ES-I3 (cell line): Measurements from ENCODE around the gene CALN1.

Source experiments
- H3K36me3 ChIP-seq: 2 replicates; pipeline ENCODE4 v1.6.1; 2013; ENCODE audit warnings: mild to moderate bottlenecking, low read length, control low read depth, moderate library complexity; ENCODE audit not compliant: insufficient read depth
- H3K4me1 ChIP-seq: 2 replicates; pipeline ENCODE4 v1.6.1; 2013; ENCODE audit warnings: mild to moderate bottlenecking, control low read depth, low read length; ENCODE audit not compliant: insufficient read depth
- H3K9ac ChIP-seq: 2 replicates; pipeline ENCODE4 v1.6.1; 2013; ENCODE audit warnings: low read depth, mild to moderate bottlenecking, low read length, moderate library complexity
- H3K9me3 ChIP-seq: 2 replicates; pipeline ENCODE4 v1.6.1; 2013; ENCODE audit warnings: mild to moderate bottlenecking, low read length, moderate library complexity; ENCODE audit not compliant: control insufficient read depth, insufficient read depth

The CALN1 gene

GRCh38 chr7:71883415-71883814 lies 528.7 kb downstream of the CALN1 start:
- Histone ChIP-seq H3K9me3 (no peaks in the 10 kb centered on the region), H3K9ac (no peak overlapping the region), H3K36me3 (no peaks in the 10 kb centered on the region), H3K4me1 (no peaks in the 10 kb centered on the region; the same call in 1 of the 2 replicates)

DNA sequence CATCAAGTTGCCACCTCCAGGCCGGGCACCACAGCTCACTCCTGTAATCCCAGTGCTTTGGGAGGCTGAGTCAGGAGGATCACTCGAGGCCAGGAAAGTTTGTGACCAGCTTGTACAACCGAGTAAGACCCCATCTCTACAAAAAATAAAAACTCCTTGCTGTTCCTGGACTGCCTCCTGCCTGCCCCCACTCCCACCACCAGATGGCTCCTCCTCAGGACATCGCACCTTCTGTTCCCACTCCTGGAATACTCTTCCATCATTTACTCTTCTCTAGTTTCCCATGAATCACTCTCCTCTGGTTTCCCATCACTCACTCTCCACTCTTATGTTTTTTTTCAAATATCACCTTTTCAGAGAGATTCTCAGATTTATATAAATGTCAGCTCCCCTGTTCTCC lies 540.7 kb downstream of the CALN1 start:
- H3K36me3 ChIP-seq, result no peaks in the 10 kb centered on the region
- no peak overlapping the region for H3K9ac ChIP-seq
- H3K4me1 ChIP-seq, result no peaks in the 10 kb centered on the region
- H3K9me3 ChIP-seq, result no peaks in the 10 kb centered on the region

GRCh38 chr7:71870812-71871211 lies 541.3 kb downstream of the CALN1 start:
- H3K9ac ChIP-seq, result no peak overlapping the region

DNA sequence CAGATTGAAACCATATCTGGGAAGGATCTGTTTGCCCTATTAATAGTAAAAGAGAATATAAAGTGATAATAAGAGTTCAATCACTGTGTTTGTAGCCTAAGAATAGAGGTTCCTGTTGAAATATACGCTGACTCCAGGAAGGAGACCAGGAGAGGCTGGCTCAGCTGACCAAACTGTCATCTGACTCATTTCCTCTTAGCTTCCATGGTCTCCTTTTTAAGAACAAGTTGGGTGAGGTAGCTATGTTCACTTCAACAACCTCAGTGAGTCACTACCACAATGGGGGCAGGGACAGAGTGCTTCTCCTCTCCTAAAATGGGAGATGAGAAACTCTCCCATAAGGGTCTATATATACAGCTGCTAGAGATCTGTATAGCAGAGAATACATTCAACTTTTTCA lies 543.3 kb downstream of the CALN1 start:
- no peak overlapping the region for H3K9ac ChIP-seq
- no peaks in the 10 kb centered on the region for H3K36me3 ChIP-seq
- H3K4me1 ChIP-seq, result no peaks in the 10 kb centered on the region
- no peaks in the 10 kb centered on the region for H3K9me3 ChIP-seq

More at GRCh38 chr7:71870812-71871211, 541.3 kb downstream of the CALN1 start:
- H3K4me1 ChIP-seq, result no peaks in the 10 kb centered on the region
- no peaks in the 10 kb centered on the region for H3K36me3 ChIP-seq
- no peaks in the 10 kb centered on the region for H3K9me3 ChIP-seq

DNA sequence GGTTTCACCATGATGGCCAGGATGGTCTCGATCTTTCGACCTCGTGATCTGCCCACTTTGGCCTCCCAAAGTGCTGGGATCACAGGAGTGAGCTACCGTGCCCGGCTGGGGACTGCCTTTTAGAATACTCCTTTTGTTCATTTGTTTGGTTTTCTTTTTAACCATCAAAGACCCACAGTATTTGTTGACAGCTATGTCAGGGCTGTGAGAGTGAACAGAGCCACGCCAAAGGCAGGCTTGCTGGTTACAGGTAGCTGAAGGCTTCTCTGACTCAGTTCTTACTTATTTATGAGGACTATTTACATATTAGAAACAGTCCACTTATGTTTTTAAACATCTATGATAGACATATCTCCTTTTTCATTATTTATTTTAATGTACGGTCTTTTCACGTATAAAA lies 544.5 kb downstream of the CALN1 start:
- H3K9ac ChIP-seq, result no peak overlapping the region
- H3K36me3 ChIP-seq, result no peaks in the 10 kb centered on the region
- H3K9me3 ChIP-seq, result no peaks in the 10 kb centered on the region
- H3K4me1 ChIP-seq, result no peaks in the 10 kb centered on the region

- H3K36me3 ChIP-seq, result no peaks in the 10 kb centered on the region
- no peak overlapping the region for H3K9ac ChIP-seq
- H3K4me1 ChIP-seq, result no peaks in the 10 kb centered on the region
Measured at GRCh38 chr7:71865172-71865571, 547.0 kb downstream of the CALN1 start.

DNA sequence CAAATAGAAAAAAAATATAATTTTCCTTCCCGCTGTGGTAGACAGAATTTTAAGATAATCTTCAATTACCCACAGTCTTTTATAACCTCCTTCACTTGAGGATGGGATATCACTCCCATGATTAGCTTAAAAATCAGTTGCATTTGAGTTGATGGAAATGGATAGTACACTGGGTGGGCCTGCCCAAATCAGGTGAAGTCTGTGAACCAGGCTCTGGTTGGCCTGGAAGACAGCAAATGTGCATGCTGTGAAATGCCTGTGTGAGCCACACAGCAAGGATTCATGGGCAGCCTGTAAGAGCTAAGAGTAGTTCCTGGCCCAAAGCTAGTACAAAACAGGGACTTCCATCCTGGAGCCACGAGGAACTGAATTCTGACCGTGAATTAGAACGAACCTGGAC lies 548.0 kb downstream of the CALN1 start:
- H3K36me3 ChIP-seq, result no peaks in the 10 kb centered on the region
- no peaks in the 10 kb centered on the region for H3K9me3 ChIP-seq
- H3K9ac ChIP-seq, result no peak overlapping the region
- H3K4me1 ChIP-seq, result no peaks in the 10 kb centered on the region

More at GRCh38 chr7:71865172-71865571, 547.0 kb downstream of the CALN1 start:
- H3K9me3 ChIP-seq, result no peaks in the 10 kb centered on the region

- Histone ChIP-seq H3K36me3 (no peaks in the 10 kb centered on the region), H3K9me3 (no peaks in the 10 kb centered on the region), H3K9ac (no peak overlapping the region), H3K4me1 (no peaks in the 10 kb centered on the region)
Measured at GRCh38 chr7:71860572-71860971, 551.6 kb downstream of the CALN1 start.

DNA sequence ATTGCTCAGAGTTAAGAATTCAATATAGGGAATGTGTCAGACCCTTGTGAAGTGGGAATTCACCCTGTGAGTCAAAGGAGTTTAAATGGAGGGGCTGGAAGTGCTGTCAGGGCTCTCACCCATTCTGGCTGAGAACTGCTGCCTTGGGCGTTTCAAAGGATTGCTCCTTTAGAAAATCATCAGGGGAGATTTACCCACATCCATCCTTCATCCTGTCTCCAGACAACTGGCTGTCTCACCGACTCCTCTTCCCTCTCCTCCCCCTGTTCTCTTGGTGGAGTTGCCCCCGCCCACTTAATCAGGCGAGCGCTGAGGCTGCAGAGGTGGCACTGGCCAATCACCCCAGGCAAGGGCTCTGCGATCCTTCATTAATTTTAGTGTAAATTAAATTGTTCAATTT lies 554.8 kb downstream of the CALN1 start:
- Histone ChIP-seq H3K9ac (no peak overlapping the region), H3K9me3 (no peaks in the 10 kb centered on the region), H3K4me1 (no peaks in the 10 kb centered on the region), H3K36me3 (no peaks in the 10 kb centered on the region)

DNA sequence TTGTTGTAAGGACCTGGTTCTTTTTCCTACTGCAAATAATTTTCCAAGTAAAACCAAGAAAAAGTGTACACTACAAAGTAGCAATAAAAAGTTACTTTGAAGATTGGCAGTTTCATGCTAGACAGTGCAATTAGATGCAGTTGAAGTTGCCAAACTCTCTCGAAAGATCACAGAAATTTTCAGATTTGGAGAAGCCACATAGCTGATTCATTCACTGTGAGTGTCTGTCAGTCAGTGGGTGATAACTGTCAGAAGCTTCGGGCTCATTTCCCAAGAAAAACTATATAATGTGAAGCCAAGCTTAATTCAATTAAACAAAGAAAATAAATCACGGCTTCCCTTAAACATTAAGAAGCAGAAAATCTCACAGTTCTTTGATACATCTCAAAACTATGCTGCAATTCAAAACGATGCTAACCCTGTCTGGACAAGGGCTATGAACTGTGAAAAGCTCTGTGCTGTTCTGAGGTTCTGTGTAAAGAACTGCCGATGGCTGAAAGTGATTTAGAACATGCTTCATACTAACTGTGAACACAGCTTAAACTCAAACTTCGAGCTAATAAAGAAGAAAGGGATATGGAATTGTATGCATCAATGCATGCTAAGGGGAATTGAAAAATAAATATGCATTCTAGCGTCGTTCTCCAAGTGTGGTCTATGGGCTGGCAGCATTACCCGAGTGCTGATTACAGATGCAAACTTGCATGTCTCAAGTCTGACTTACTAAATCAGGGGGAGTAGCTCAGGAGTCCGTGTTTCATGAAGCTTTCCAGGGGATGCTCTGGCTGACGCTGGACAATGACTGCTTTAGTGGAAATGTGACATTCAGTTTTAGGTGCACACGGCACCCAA lies 557.4 kb downstream of the CALN1 start:
- H3K4me1 ChIP-seq, result no peaks in the 10 kb centered on the region

GRCh38 chr7:71851776-71852498 lies 560.2 kb downstream of the CALN1 start:
- H3K36me3 ChIP-seq, result no peaks in the 10 kb centered on the region
- H3K9ac ChIP-seq, result no peak overlapping the region
- no peaks in the 10 kb centered on the region for H3K4me1 ChIP-seq
- peaks cover 3% of the 10 kb centered on the region; the same call in 1 of the 2 replicates for H3K9me3 ChIP-seq

More for the DNA sequence above, 557.4 kb downstream of the CALN1 start:
- Histone ChIP-seq H3K36me3 (no peaks in the 10 kb centered on the region), H3K9me3 (no peaks in the 10 kb centered on the region), H3K9ac (no peak overlapping the region)

- no peaks in the 10 kb centered on the region for H3K36me3 ChIP-seq
- H3K9ac ChIP-seq, result no peak overlapping the region
- no peaks in the 10 kb centered on the region for H3K4me1 ChIP-seq
- H3K9me3 ChIP-seq, result peaks cover 3% of the 10 kb centered on the region; the same call in 1 of the 2 replicates
Measured at GRCh38 chr7:71846160-71846559, 566.0 kb downstream of the CALN1 start.

DNA sequence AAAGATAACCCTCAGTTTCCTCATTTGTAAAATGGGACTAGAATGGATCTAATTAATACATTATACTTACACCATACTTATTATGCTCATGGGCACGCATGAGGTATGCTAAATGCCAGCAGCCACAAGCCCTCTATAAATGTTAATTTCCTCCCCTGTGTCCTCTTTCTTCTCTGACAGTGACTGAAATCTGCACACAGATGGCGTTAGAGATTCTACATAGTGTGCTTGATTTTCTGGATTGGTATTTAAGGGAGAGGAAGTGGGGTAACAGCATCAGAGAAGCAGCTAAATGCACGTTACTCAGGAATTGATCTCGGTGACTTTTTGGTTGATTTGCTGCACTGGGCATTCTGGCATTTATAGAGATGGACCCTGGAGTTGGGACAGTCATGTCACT lies 568.5 kb downstream of the CALN1 start:
- Histone ChIP-seq H3K9ac (no peak overlapping the region), H3K4me1 (no peaks in the 10 kb centered on the region), H3K36me3 (no peaks in the 10 kb centered on the region), H3K9me3 (peaks cover 3% of the 10 kb centered on the region; the same call in 1 of the 2 replicates)

DNA sequence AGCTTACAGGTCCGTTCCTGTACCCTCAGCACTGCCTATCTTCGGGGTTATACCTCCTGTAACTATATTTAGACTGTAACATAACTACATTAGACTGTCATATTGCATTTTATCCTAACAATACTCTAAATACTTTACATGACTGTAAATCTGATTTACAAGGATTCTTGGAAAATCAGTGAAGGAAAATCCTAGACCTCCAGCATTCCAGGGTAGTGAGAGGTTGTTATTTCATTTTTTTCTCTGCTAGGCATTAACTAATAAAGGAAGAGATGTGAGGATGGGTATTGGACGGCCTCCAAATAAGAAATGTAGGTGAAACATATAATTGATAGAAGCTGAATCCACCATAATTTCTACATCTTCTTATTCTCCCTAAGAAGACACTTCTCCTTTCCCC lies 569.4 kb downstream of the CALN1 start:
- Histone ChIP-seq H3K36me3 (no peaks in the 10 kb centered on the region), H3K9me3 (no peaks in the 10 kb centered on the region), H3K4me1 (no peaks in the 10 kb centered on the region), H3K9ac (no peak overlapping the region)

- H3K4me1 ChIP-seq, result no peaks in the 10 kb centered on the region
- H3K9me3 ChIP-seq, result no peaks in the 10 kb centered on the region
- H3K9ac ChIP-seq, result no peak overlapping the region
- no peaks in the 10 kb centered on the region for H3K36me3 ChIP-seq
Measured at GRCh38 chr7:71842381-71842780, 569.8 kb downstream of the CALN1 start.
